AG08395 (cell line): ENCODE data around the gene FAM171A1.
A peak's percentile ranks its signal among the peaks of the same experiment; 100 is the strongest.
"Not testable (repeated sequence)": the region's sequence is repeated elsewhere in the genome, so short reads cannot be mapped to it uniquely, and the experiment has no call there.

Source experiments
- DNase-seq: peaks from one replicate; pipeline ENCODE4 v3.0.0; 2012; ENCODE audit warnings: mixed read lengths, low spot score

FAM171A1 gene

DNA sequence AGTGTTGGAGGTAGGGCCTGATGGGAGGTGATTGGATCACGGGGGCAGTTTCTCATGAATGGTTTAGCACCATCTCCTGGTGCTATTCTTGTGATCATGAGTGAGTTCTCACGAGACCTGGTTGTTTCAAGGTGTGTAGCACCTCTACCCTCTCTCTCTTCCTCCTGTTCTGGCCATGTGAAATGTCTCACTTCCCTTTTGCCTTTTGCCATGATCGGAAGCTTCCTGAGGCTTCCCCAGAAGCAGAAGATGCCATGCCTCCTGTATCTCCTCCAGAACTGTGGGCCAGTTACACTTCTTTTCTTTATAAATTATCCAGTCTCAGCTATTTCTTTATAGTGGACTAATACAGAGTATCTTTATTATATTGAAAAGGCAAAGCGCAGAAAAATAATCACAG is 90.1 kb downstream of the FAM171A1 start:
- DNase-seq: no peak

DNA sequence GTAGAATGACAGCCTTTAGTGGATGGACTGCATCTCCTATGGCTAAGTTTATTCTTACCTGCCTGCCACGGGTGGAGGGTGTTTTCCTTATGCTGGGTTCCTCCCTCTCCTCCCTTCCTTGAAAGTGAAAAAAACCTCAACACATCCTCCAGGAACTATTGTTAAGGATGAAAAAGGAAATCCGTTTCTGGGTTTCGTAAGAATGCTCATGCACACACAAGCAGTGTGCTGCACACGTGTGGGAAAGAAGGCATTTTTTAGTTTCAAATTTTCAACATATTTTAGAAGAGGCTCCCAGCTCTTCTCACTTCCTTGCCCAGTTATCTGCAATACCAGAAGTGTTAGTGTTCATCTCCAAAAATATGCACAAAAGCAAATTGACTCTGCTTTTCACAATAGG is 90.6 kb downstream of the FAM171A1 start:
- DNase-seq: peak; percentile 38

DNA sequence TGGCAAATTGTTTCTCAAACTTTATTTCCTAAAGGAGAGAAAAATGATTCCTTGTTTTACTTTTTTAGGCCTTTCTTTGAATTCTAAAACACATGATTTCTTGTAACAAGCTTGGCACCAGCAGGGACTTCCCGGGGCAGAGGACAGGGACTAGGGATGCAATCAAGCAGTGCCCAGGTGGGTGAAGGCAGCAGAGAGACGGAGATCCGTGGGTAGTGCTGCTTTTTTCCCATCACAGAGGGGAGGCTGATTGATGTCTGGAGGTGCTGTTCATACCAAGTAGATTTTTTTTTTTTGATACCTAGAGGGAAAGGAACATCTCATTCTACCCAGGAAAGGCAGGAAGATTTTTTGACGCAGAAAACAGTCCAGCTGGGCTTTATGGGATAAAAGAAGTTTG is 91.9 kb downstream of the FAM171A1 start:
- DNase-seq: no peak

DNA sequence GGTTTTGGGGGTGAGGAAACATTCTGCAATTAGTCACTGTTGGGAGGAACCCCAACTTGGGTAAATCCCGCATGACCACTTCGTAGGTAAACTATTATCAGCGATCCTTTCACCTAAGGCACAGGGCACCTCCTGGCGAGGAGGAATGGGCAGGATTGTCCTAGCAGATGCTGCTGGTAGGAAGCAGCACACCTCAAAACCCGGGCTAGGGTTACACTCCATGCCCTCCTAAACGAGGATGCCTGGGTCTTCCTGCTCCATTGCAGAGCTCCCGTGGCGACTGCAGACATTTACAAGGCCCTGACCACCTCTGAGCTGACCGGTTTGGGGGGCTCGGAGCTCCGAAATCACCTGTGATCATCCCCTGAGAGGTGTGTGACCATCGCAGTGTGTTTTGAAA is 92.3 kb downstream of the FAM171A1 start:
- no peak for DNase-seq

DNA sequence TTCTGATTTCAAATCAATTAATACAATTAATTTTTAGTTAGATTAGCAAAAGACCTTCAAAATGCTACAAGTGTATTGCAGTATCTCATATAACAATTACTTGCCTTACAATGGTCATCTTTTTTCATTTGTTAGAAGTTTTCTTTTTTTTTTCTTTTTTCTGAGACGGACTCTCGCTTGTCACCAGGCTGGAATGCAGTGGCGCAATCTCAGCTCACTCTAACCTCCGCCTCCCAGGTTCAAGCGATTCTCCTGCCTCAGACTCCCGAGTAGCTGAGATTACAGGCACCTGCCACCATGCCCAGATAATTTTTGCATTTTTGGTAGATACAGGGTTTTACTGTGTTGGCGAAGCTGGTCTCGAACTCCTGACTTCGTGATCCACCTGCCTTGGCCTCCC is 95.0 kb downstream of the FAM171A1 start:
- not testable (repeated sequence) for DNase-seq

DNA sequence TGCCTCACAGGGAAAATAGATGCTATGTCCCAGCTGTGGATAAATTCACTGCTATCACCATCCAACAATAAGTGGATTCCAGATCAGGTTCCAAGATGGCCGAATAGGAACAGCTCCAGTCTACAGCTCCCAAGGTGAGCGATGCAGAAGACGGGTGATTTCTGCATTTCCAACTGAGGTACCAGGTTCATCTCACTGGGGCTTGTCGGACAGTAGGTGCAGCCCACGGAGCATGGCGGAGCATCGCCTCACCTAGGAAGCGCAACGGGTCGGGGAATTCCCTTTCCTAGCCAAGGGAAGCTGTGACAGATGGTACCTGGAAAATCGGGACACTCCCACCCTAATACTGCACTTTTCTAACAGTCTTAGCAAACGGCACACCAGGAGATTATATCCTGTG is 101.3 kb downstream of the FAM171A1 start:
- DNase-seq: not testable (repeated sequence)

DNA sequence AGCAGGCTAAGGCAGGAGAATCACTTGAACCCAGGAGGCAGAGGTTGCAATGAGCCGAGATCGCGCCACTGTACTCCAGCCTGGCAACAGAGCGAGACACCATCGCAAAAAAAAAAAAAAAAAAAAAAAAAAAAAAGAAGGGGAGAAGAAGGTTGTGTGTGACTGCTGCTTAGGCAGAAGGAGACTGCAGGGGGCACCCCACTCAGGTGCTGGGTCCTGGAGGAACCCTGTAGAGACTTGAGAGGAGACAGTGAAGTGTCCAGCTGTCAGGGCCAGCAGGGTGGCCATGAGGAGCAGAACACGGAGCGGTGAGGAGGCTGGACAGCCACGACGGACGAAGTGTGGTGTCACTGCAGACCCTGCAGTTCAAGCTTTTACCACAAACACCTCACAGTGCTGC is 103.6 kb downstream of the FAM171A1 start:
- no peak for DNase-seq

DNA sequence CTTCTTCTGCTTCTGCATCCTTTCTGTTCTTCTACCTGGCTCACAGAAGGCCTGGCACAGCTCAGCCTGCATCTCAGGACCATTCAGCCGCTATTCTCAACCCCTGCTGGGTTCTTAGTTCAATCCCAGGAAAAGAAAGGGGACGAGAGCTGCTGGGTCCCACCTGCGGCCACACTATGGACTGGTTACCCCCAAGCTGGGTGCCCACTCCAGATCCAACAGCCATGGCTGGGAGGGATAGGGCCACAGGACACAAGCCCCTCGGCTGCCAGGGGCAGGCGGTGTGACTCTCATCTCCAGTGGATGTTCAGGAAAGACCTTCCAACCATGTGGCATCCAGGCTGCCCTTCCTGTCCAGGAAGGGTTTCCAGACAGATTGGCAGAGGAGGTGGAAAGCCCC is 105.0 kb downstream of the FAM171A1 start:
- DNase-seq: no peak

DNA sequence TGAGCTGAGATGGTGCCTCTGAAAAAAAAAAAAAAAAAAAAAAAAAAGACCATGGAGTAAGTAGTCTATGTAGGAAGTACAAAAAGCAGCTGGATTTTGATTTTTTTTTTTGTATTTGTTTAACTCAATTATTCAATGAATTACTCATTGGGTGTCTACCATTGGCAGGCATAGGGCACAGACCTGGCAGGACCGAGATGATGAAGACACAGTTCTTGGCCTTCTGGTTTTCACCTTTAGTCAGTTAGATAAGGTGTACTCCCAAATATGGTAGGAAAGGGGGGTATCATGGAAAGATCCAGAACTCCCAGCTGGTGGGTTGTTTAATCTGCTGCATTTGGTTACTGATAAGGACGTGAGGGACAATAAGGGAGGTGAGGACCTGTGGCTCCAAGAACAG is 105.5 kb downstream of the FAM171A1 start:
- DNase-seq: no peak

DNA sequence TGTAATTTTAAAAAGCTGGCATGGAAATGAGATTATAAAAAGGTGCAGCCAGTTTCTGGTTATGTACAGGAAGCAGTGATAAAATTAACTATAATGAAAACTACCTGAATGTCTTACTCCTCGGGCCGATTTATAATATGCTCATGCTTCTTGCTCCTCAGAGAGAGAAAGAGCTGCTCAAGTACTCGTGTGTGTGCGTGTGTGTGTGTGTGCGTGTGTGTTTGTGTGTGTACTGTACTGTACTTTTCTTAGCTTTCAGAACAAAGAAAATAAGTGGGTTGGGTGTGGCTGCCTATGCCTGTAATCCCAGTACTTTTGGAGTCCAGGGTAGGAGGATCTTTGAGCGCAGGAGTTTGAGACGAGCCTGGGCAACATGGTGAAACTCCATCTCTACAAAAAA is 106.0 kb downstream of the FAM171A1 start:
- DNase-seq: no peak

DNA sequence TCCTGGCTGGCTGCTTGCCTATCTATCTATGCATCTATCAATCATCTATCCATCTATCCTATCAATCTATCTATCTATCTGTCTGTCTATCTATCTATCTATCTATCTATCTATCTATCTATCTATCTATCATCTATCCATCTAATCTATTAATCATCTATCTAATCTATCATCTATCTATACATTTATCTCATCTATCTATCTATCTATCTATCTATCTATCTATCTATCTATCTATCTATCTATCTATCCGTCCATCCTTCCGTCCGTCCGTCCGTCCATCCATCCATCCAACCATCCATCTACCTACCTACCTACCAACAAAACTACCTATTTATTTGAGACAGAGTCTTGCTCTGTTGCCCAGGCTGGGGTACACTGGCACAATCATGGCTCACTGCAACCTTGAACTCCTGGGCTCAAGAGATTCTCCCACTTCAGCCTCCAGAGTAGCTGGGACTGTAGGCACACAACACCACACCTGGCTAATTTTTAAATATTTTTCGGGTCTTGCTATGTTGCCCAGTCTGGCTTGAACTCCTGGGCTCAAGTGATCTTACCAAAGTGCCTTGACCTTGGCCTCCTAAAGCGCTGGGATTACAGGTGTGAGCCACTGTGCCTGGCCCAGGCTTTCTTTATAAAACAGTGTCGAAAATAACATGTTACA is 107.3 kb downstream of the FAM171A1 start:
- DNase-seq: no peak

DNA sequence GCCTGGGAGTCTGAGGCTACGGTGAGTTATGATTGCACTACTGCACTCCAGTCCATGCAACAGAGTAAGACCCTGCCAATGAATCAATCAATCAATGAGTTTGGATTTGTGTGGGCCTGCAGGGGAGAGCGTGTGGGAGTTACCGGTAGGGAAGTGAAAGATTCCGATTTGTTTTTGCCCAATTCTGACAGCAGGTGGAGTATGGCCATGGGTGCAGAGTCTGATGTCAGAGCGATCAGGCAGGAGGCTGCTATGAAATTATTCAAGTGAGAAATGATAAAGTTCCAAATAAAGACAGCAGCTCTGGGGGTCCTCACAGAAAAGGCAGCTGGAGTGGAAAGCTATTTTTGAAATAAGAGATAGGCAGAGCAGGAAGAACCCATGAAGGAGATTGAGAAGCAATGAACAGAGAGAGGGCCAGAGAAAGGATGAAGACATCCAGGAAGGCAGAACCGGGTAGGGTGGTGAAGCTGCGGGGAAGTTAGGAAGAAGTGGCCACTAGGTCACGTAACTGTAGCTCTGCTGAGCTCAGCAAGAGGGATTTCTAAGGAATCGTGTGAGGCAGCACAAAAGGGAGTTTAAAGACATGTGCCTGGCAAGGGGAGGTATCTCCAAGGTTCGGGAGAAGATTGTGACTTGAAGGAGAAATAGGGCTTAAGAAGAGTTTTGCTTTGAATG is 108.9 kb downstream of the FAM171A1 start:
- DNase-seq: peak; percentile 69

DNA sequence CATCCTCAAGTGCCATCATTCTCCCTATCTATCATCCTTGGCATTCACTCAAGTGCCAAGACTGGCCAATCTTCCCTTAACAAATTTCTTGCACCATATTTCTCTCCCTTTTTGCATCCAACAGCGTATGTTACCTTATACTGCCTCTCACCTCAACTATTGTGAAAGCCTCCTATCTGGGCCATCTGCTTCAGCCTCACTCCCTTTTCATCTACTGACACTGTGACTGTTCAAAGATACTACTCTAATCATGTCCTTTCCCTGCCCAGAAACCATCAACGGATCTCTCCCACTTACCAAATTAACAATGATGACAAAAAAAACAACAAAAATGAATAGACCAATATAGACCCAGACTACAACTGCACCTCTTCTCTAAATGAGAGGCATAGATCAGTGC is 112.0 kb downstream of the FAM171A1 start:
- DNase-seq: no peak

DNA sequence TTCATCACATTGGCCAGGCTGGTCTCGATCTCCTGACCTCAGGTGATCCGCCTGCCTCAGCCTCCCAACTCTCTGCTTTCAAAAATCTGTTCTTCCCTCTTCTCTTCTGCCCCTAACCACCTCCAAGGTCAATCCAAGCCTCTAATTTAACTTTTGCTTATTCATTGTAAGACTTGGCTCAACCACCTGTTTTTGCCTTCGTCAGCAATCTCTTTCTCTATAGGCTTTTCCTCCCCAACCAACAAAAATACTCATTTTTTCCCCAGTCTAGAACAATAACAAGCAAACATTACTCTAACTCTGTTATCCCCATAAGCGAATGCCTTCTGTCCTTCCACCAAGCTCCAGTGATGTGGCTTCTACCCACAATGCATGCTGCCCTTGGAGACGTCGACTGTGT is 112.8 kb downstream of the FAM171A1 start:
- DNase-seq: no peak

DNA sequence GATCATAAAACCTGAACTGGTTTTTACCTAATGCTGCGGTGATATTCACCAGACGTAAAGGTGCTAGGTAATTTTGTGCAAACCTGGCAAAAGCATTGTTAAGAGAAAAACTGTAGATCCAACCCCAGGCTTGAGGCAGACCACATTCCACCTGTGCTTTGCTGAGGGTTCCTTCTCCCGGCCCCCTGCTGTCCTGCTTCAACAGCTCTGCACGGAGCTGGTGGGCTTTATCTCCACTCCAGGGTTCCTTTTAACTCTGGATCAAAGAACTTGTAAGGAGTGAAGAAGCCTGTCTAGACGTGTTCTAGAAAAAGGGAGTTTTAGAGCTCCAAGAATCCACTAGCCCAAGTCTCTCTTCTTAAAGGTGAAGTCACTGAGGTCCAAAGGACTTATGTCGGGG is 115.1 kb downstream of the FAM171A1 start:
- no peak for DNase-seq

DNA sequence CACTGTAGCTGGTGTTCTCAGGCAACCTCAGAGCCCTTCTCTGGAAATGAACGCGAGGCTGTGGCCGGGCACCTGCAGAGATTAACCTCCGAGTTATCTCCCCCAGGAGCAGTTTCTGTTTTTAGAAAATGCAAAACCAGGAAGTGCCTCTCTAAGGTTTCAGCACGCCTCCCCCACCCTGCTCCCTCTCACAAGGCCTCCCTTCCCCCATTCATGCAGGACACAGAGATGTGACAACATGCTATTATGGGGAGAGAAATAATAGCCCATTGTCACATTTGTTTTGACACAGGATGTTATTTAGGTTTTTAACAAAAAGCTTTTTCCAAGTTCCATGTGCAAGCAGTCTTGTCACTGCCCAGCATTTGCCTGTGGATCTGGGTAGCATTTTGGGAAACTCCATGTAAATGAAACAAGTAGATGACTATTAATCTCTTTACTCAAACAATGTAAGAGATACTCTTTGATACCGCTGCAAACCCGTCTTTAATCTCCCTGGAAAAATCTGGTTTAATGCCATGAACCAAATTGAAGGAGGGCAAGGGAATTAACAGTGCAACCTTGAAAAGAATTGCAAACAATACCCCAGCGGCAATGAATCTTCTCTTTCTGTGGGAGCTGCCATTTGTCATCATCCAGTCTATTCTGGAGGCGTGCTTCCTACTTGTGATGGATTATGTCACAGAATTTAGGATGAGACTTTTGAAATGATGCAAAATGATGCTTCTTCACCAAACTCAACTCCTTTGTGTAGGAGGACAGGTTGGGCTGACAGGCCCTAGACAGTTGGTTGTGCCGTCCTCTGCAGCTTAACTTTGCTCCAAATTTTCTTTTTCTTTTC is 116.1 kb downstream of the FAM171A1 start:
- DNase-seq: no peak

DNA sequence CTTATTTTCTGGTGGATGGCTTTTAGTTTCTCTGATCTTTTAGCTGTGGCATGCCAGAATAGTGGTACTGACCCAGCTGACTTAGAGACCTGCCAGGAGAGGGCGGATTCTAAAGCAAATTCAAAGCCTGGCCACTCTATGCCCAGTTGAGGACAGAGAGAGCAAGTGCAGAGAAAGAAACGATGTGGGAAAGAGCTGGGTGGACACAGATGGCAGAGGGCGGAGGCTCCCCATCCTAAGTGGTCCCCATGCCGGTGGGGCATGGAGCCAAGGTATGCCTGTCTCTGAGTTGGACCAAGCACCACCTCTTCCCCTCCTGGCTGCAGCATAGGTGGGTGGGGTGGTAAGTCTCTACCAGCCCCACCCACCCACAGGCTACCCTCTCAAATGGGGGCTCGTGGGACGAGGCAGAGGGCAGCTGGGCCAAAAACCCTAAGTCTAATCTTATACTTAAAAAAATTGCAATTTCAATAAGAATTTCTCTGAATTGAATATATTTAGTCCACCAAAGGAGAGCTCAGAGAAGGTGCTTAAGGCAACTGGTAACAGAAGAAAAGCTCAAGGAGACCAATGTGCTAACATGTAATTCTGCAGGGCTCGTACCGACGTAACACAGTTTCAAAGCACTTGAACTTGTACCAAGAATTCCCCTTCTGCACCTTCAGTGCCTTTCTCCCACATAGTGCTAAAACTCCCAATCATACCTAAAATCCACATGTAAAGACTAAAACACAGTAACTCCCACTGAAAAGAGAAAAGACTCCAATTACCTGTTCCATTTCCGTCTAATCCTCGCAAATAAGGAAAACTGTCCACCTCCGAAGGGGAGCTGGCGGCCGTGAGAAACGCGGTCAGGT is 116.9 kb downstream of the FAM171A1 start:
- no peak for DNase-seq

DNA sequence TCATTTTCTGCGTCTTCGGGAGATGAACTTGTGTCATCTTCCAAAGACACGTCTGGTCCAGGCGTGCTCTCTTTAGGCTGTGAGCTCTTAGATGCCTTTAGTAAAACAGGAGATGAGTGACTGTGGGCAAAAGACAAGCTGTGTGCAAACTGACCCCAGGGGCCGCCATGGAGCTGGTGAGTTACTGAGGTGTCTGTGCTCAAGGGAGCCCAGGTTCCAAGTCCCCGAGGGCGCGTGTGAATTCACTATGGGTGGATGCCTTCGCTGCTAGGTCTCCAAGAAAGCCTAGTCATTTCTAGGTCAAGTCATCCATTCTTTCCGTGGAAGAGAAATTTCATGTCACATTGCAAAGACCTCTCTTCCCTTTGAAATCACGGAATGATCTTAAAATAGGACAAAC is 118.7 kb downstream of the FAM171A1 start:
- DNase-seq: no peak

DNA sequence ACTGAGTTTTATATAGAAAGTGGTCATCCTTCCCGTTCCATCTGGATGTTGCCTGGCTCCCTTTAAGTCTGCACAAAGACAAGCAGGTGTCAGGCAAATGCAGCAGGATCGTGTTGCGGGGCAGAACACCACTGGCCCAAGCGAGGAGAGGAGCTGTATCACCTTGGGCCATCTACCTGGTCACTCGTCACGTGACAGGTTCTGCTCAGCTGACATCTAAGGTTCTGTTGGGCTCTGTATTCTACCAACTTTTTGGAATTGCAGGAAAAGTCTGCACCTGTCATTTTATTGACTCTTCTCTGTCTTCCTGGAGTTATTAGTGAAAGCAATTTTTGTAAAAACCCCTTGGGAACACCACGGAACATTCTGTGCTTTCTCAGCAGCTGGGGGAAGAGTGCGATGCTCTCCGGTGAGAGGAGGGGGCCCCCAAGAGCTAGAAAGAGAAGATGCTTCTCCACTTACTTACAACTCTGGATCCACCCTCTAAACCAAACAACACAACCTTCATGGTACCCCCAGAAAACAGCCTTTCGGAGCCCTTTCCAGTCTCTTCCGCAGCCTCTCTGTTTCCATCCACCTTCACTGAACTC is 119.2 kb downstream of the FAM171A1 start:
- DNase-seq: no peak

DNA sequence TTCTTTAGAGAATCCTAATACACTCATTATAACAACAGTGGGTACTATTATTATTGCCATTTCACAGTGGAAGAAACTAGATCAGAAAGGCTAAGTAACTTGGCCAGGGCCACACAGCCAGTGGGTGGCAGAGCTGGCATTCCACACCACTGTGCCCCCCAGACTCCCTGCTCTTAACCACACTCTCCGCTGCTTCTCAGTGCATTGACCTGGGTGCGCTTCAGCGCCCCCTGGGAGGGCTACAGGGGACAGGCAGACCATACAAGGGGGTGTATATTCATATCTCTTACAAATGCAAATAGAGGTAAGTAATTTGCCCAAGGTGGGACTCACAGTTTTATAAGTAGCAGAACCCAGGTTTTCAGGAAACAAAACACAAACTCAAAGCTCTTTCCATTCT is 125.6 kb downstream of the FAM171A1 start:
- no peak for DNase-seq

DNA sequence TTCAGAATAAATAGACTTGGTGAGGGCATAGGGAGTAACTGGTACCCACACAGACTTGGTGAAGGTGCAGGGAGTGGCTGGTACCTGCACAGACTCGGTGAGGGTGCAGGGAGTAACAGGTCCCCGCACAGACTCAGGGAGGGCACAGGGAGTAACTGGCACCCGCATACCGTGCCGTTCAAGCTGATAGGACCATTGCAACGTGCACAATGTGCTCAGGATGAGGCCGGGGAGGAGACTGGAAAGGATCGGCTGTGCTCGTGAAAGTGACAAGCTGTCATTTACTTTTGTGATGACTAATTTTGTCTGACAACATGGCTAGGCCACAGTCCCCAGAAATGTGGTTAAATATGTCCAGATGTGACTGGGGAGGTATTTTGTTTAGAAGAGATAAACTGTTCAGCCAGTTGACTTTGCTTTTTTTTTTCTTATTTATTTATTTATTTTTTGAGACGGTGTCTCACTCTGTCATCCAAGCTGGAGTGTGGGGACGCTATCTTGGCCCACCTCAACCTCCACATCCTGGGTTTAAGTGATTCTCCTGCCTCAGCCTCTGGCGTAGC is 126.4 kb downstream of the FAM171A1 start:
- DNase-seq: no peak
